Duodenal mucosa (tissue), 2 donors: ENCODE results near the gene CHD9.
A peak's percentile ranks its signal among the peaks of the same experiment; 100 is the strongest.
"Not testable (repeated sequence)": the region's sequence is repeated elsewhere in the genome, so short reads cannot be mapped to it uniquely, and the experiment has no call there.

Experiments
- H3K27ac ChIP-seq: one replicate; pipeline ENCODE4 v1.7.0; 2013; ENCODE audit warnings: low read depth, low read length
- H3K27me3 ChIP-seq, 2 donors: one replicate each; pipeline ENCODE4 v1.7.0; 2013; ENCODE audit warnings: low read length in 2 of 2, control low read depth in 1 of 2; ENCODE audit not compliant: insufficient read depth in 2 of 2, control insufficient read depth in 1 of 2
- H3K36me3 ChIP-seq, 2 donors: one replicate each; pipeline ENCODE4 v1.7.0; 2013; ENCODE audit warnings: low read length in 2 of 2, control low read depth in 1 of 2; ENCODE audit not compliant: insufficient read depth in 2 of 2, control insufficient read depth in 1 of 2
- H3K4me1 ChIP-seq, 2 donors: one replicate each; pipeline ENCODE4 v1.7.0; 2013; ENCODE audit warnings: low read length in 2 of 2, control low read depth in 1 of 2; ENCODE audit not compliant: insufficient read depth in 2 of 2, control insufficient read depth in 1 of 2
- H3K4me3 ChIP-seq, 2 donors: one replicate each; pipeline ENCODE4 v1.7.0; 2013; ENCODE audit warnings: low read length in 2 of 2, low read depth in 1 of 2
- H3K9ac ChIP-seq, 2 donors: one replicate each; pipeline ENCODE4 v1.7.0; 2013; ENCODE audit warnings: low read length in 2 of 2, low read depth in 1 of 2
- H3K9me3 ChIP-seq, 2 donors: one replicate each; pipeline ENCODE4 v1.7.0; 2013; ENCODE audit warnings: low read length in 2 of 2, control low read depth in 1 of 2; ENCODE audit not compliant: control insufficient read depth in 1 of 2

CHD9 gene

GRCh38 chr16:53185741-53186140, 130.9 kb downstream of the CHD9 start:
- H3K9ac ChIP-seq, H3K27me3 ChIP-seq, H3K4me1 ChIP-seq, H3K27ac ChIP-seq, H3K4me3 ChIP-seq: not testable (repeated sequence)
- Histone ChIP-seq H3K9me3 (peaks cover 9 to 17% of the 10 kb centered on the region in 2 donors), H3K36me3 (peaks cover 4 to 11% of the 10 kb centered on the region in 2 donors)

GRCh38 chr16:53187775-53188174, 133.0 kb downstream of the CHD9 start:
- H3K9me3 ChIP-seq = peaks cover 9 to 17% of the 10 kb centered on the region in 2 donors
- peaks cover 4 to 11% of the 10 kb centered on the region in 2 donors for H3K36me3 ChIP-seq
- no peak overlapping the region for H3K9ac ChIP-seq
- H3K27ac ChIP-seq = no peak overlapping the region
- H3K4me1 ChIP-seq = no peaks in the 10 kb centered on the region
- H3K27me3 ChIP-seq = no peaks in the 10 kb centered on the region
- H3K4me3 ChIP-seq = no peak overlapping the region

GRCh38 chr16:53191413-53191812, 136.6 kb downstream of the CHD9 start:
- Histone ChIP-seq H3K36me3 (no peaks in the 10 kb centered on the region), H3K4me1 (no peaks in the 10 kb centered on the region), H3K9me3 (peaks cover 0 to 4% of the 10 kb centered on the region in 2 donors), H3K9ac (no peak overlapping the region), H3K27ac (no peak overlapping the region), H3K27me3 (no peaks in the 10 kb centered on the region), H3K4me3 (no peak overlapping the region)

GRCh38 chr16:53198933-53199332, 144.1 kb downstream of the CHD9 start:
- H3K36me3 ChIP-seq = peaks cover 0 to 4% of the 10 kb centered on the region in 2 donors
- no peak overlapping the region for H3K9ac ChIP-seq
- no peaks in the 10 kb centered on the region for H3K4me1 ChIP-seq
- H3K27me3 ChIP-seq = no peaks in the 10 kb centered on the region
- no peaks in the 10 kb centered on the region for H3K9me3 ChIP-seq
- no peak overlapping the region for H3K4me3 ChIP-seq
- no peak overlapping the region for H3K27ac ChIP-seq

- Histone ChIP-seq H3K4me3 (no peak overlapping the region), H3K9ac (no peak overlapping the region), H3K36me3 (peaks cover 0 to 4% of the 10 kb centered on the region in 2 donors), H3K27ac (no peak overlapping the region), H3K27me3 (no peaks in the 10 kb centered on the region), H3K9me3 (no peaks in the 10 kb centered on the region), H3K4me1 (no peaks in the 10 kb centered on the region)
Measured at GRCh38 chr16:53201900-53202299, 147.1 kb downstream of the CHD9 start.

- Histone ChIP-seq H3K9me3 (no peaks in the 10 kb centered on the region), H3K27ac (no peak overlapping the region), H3K4me1 (no peaks in the 10 kb centered on the region), H3K36me3 (peaks cover 0 to 4% of the 10 kb centered on the region in 2 donors), H3K27me3 (no peaks in the 10 kb centered on the region), H3K9ac (no peak overlapping the region), H3K4me3 (no peak overlapping the region)
Measured at GRCh38 chr16:53202398-53202797, 147.6 kb downstream of the CHD9 start.

GRCh38 chr16:53207810-53208752, 153.3 kb downstream of the CHD9 start:
- Histone ChIP-seq H3K4me3 (peak overlapping the region; percentile 65 to 77), H3K27me3 (no peaks in the 10 kb centered on the region), H3K27ac (peak overlapping the region; percentile 89), H3K4me1 (peaks cover 8 to 11% of the 10 kb centered on the region in 2 donors), H3K36me3 (no peaks in the 10 kb centered on the region), H3K9ac (peak overlapping the region; percentile 61 to 77), H3K9me3 (no peaks in the 10 kb centered on the region)

- no peaks in the 10 kb centered on the region for H3K9me3 ChIP-seq
- H3K27ac ChIP-seq = no peak overlapping the region
- no peaks in the 10 kb centered on the region for H3K36me3 ChIP-seq
- H3K9ac ChIP-seq = peak overlapping the region; percentile 65 to 79
- no peaks in the 10 kb centered on the region for H3K27me3 ChIP-seq
- H3K4me3 ChIP-seq = peak overlapping the region; percentile 65 to 77
- peaks cover 9 to 12% of the 10 kb centered on the region in 2 donors for H3K4me1 ChIP-seq
Measured at GRCh38 chr16:53209429-53209828, 154.6 kb downstream of the CHD9 start.

GRCh38 chr16:53209877-53210276, 155.1 kb downstream of the CHD9 start:
- H3K27ac ChIP-seq = no peak overlapping the region
- peak overlapping the region; percentile 65 to 77 for H3K4me3 ChIP-seq
- H3K9me3 ChIP-seq = no peaks in the 10 kb centered on the region
- H3K9ac ChIP-seq = peak overlapping the region in 1 of 2 donors; percentile 79
- H3K4me1 ChIP-seq = peaks cover 9 to 12% of the 10 kb centered on the region in 2 donors
- H3K36me3 ChIP-seq = no peaks in the 10 kb centered on the region
- no peaks in the 10 kb centered on the region for H3K27me3 ChIP-seq

- H3K27ac ChIP-seq = no peak overlapping the region
Measured at GRCh38 chr16:53211253-53211652, 156.5 kb downstream of the CHD9 start.

More at GRCh38 chr16:53211253-53211652, 156.5 kb downstream of the CHD9 start:
- Histone ChIP-seq H3K4me3 (peak overlapping the region in 1 of 2 donors; percentile 30), H3K9me3 (no peaks in the 10 kb centered on the region), H3K4me1 (peaks cover 9 to 18% of the 10 kb centered on the region in 2 donors), H3K27me3 (no peaks in the 10 kb centered on the region), H3K36me3 (no peaks in the 10 kb centered on the region), H3K9ac (no peak overlapping the region)
